Activated T-helper 1 cell treated with anti-CD3 and anti-CD28 coated beads, Interleukin-12 subunit alpha, Interleukin-12 subunit beta, Interleukin-2, Interleukin-4 antibody, amounts not matched to agents 30 ng/mL and 10 ng/mL and 1 ng/mL, durations not matched to agents 14 hours and 24 hours and 36 hours (primary cell): Measurements from ENCODE around the gene UCP2. TPM values are rescaled to one million over a fixed set of nuclear protein-coding genes. Genes with fewer than 3 reads are reported as not detected.

Experiments
- DNase-seq: peaks from one replicate; pipeline ENCODE4 v3.0.0; 2021; ENCODE audit warnings: low spot score
- H3K27ac Mint-ChIP-seq: one replicate; pipeline ENCODE4 v1.8.0; 2021; ENCODE audit warnings: mild to moderate bottlenecking, mixed read lengths
- H3K27me3 Mint-ChIP-seq: one replicate; pipeline ENCODE4 v1.8.0; 2022; ENCODE audit warnings: mild to moderate bottlenecking, moderate library complexity, mixed read lengths; ENCODE audit not compliant: insufficient read depth
- H3K36me3 Mint-ChIP-seq: one replicate; pipeline ENCODE4 v1.8.0; 2021; ENCODE audit warnings: low read depth, mixed read lengths
- H3K4me1 Mint-ChIP-seq: one replicate; pipeline ENCODE4 v1.8.0; 2021; ENCODE audit warnings: low read depth, mixed read lengths
- H3K4me3 Mint-ChIP-seq: one replicate; pipeline ENCODE4 v1.8.0; 2021; ENCODE audit warnings: mild to moderate bottlenecking, moderate library complexity, mixed read lengths
- H3K9me3 Mint-ChIP-seq: one replicate; pipeline ENCODE4 v1.8.0; 2021; ENCODE audit warnings: mixed read lengths
- intact Hi-C: fragments of 100-400 bp; cut with micrococcal nuclease; formaldehyde crosslinking; loops from one replicate; pipeline ENCODE4 v1.15.1; 2024
- total RNA-seq: library from RNA; stranded (reverse); gene quantifications from 2 replicates; pipeline ENCODE4 v1.2.3, GENCODE V29; 2022

Gene UCP2
- total RNA-seq, 1 donor from 2014 or later: 821 TPM

- H3K27ac Mint-ChIP-seq: peak overlapping the region; percentile 13
- H3K27me3 Mint-ChIP-seq: no peaks in the 10 kb centered on the region
- H3K4me3 Mint-ChIP-seq: no peak overlapping the region
- peaks cover 35% of the 10 kb centered on the region for H3K36me3 Mint-ChIP-seq
- H3K4me1 Mint-ChIP-seq: peaks cover 57% of the 10 kb centered on the region
- no peaks in the 10 kb centered on the region for H3K9me3 Mint-ChIP-seq
- DNase-seq: no peak
- intact Hi-C loops: loop anchor here (2.0 kb wide), 1 partner anchor 13 kb away; no protein-coding TSS in a partner anchor
These were observed 35.0 kb upstream of the UCP2 start for GRCh38 chr11:74017631-74018030.

GRCh38 chr11:74015919-74016684 is 33.5 kb upstream of the UCP2 start:
- Mint-ChIP-seq H3K27ac (peak overlapping the region; percentile 84), H3K4me3 (peak overlapping the region; percentile 2), H3K27me3 (no peaks in the 10 kb centered on the region), H3K4me1 (peaks cover 71% of the 10 kb centered on the region), H3K36me3 (peaks cover 38% of the 10 kb centered on the region), H3K9me3 (no peaks in the 10 kb centered on the region)
- DNase-seq: no peak
- intact Hi-C loops: no loop called here

- Mint-ChIP-seq H3K4me1 (peaks cover 83% of the 10 kb centered on the region), H3K27me3 (no peaks in the 10 kb centered on the region), H3K9me3 (no peaks in the 10 kb centered on the region), H3K4me3 (no peak overlapping the region), H3K36me3 (peaks cover 38% of the 10 kb centered on the region), H3K27ac (peak overlapping the region; percentile 70)
- intact Hi-C loops: no loop called here
- no peak for DNase-seq
These were observed 32.2 kb upstream of the UCP2 start for GRCh38 chr11:74014880-74015279.

GRCh38 chr11:74013141-74013540 is 30.5 kb upstream of the UCP2 start:
- intact Hi-C loops: no loop called here
- no peaks in the 10 kb centered on the region for H3K9me3 Mint-ChIP-seq
- no peak overlapping the region for H3K27ac Mint-ChIP-seq

GRCh38 chr11:74012074-74012809 is 29.6 kb upstream of the UCP2 start:
- peak overlapping the region; percentile 99 for H3K27ac Mint-ChIP-seq
- intact Hi-C loops: no loop called here
- H3K4me3 Mint-ChIP-seq: peak overlapping the region; percentile 32
- H3K36me3 Mint-ChIP-seq: peaks cover 29% of the 10 kb centered on the region
- H3K9me3 Mint-ChIP-seq: no peaks in the 10 kb centered on the region
- H3K27me3 Mint-ChIP-seq: no peaks in the 10 kb centered on the region
- DNase-seq: no peak
- peaks cover 94% of the 10 kb centered on the region for H3K4me1 Mint-ChIP-seq

More at GRCh38 chr11:74013141-74013540, 30.5 kb upstream of the UCP2 start:
- Mint-ChIP-seq H3K4me1 (peaks cover 90% of the 10 kb centered on the region), H3K36me3 (peaks cover 33% of the 10 kb centered on the region), H3K4me3 (no peak overlapping the region), H3K27me3 (no peaks in the 10 kb centered on the region)
- DNase-seq: no peak

GRCh38 chr11:74011360-74012073 is 28.9 kb upstream of the UCP2 start:
- Mint-ChIP-seq H3K36me3 (peaks cover 24% of the 10 kb centered on the region), H3K9me3 (no peaks in the 10 kb centered on the region), H3K4me3 (peak overlapping the region; percentile 55), H3K27me3 (no peaks in the 10 kb centered on the region), H3K27ac (peak overlapping the region; percentile 99), H3K4me1 (peaks cover 91% of the 10 kb centered on the region)
- peak; percentile 57 for DNase-seq
- intact Hi-C loops: loop anchor here (1.0 kb wide), 5 partner anchors 8 to 47 kb away; no protein-coding TSS in a partner anchor

- H3K27ac Mint-ChIP-seq: peak overlapping the region; percentile 99
- H3K27me3 Mint-ChIP-seq: no peaks in the 10 kb centered on the region
- peaks cover 91% of the 10 kb centered on the region for H3K4me1 Mint-ChIP-seq
- H3K9me3 Mint-ChIP-seq: no peaks in the 10 kb centered on the region
- peaks cover 18% of the 10 kb centered on the region for H3K36me3 Mint-ChIP-seq
- peak overlapping the region; percentile 55 for H3K4me3 Mint-ChIP-seq
- intact Hi-C loops: loop anchor here (1.0 kb wide), 5 partner anchors 9 to 46 kb away; no protein-coding TSS in a partner anchor
- no peak for DNase-seq
These were observed 28.0 kb upstream of the UCP2 start for GRCh38 chr11:74010306-74011300.

- Mint-ChIP-seq H3K4me1 (peaks cover 91% of the 10 kb centered on the region), H3K27ac (peak overlapping the region; percentile 99), H3K27me3 (no peaks in the 10 kb centered on the region), H3K9me3 (no peaks in the 10 kb centered on the region), H3K36me3 (peaks cover 20% of the 10 kb centered on the region), H3K4me3 (peak overlapping the region; percentile 55)
- DNase-seq: no peak
- intact Hi-C loops: no loop called here
These were observed 27.1 kb upstream of the UCP2 start for GRCh38 chr11:74009675-74010305.

- Mint-ChIP-seq H3K9me3 (no peaks in the 10 kb centered on the region), H3K4me3 (no peak overlapping the region), H3K36me3 (peaks cover 16% of the 10 kb centered on the region), H3K27ac (peak overlapping the region; percentile 89), H3K27me3 (no peaks in the 10 kb centered on the region), H3K4me1 (peaks cover 91% of the 10 kb centered on the region)
- intact Hi-C loops: no loop called here
- DNase-seq: no peak
These were observed 26.5 kb upstream of the UCP2 start for GRCh38 chr11:74009230-74009547.

GRCh38 chr11:74008373-74009229 is 26.0 kb upstream of the UCP2 start, which contains the start of gene UCP3:
TSS of gene UCP3 (minus strand) at chr11:74009085. CDS start at chr11:74007042, 2,043 bp downstream.
- intact Hi-C loops: no loop called here
- H3K9me3 Mint-ChIP-seq: no peaks in the 10 kb centered on the region
- H3K4me3 Mint-ChIP-seq: peak within 1 kb of the TSS; percentile 56
- peak within 1 kb of the TSS; percentile 99 for H3K27ac Mint-ChIP-seq
- peaks cover 17% of the 10 kb centered on the region for H3K36me3 Mint-ChIP-seq
- H3K27me3 Mint-ChIP-seq: no peaks in the 10 kb centered on the region
- DNase-seq: no peak
- peaks cover 91% of the 10 kb centered on the region for H3K4me1 Mint-ChIP-seq
